Measurements from ENCODE around the gene SPHKAP. TPM values are rescaled to one million over a fixed set of nuclear protein-coding genes. Genes with fewer than 3 reads are reported as not detected.

SPHKAP gene
- total RNA-seq, 4 donors from 2014 or later: 0.08 to 0.48 TPM; not detected in 2

DNA sequence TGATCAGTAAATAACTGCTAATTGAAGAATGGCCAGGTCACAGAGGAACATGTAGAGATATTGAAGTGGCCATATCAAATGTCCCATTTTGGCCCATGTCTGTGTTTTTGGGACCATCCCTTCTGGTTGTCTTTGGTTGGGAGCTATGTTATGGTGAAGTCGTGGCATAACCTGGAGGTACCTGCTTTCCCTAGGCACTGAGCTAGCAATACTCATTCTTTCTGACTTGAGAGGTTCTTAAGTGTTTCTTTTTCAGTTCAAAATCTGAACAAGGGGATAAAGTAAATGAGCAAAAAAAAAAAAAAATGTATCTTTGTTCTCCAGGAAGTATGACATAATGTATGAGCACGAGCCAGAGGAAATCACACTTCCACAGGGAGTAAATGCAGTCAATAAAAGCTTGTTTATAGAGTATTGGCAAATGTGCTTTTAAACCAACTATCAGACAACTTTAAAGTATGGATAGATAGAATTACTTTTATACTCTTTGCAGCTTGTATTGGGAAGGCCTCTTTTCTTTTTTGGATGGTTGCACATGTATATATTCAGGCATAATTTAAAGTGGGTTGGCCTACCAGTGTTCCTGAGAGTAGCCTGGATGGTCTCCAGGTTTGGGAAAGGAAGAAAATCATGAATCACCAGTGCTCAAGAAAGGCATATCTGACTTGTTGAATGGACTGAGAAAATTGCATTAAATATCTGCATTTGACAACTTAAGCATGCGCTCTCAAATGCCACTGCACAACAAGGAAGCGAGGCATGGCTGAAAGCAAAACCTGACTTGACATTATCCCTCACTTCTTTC is 125.0 kb downstream of the SPHKAP start:
- H3K27ac ChIP-seq: no peak overlapping the region
- no peak for TF ChIP-seq POLR2A (IDR thresholded peaks at IDR 0.05)
- no peaks in the 10 kb centered on the region for H3K9me3 ChIP-seq
- no peak for DNase-seq (ENCODE audit: low spot score in 2 of 2)
- H3K36me3 ChIP-seq: no peaks in the 10 kb centered on the region
- H3K4me3 ChIP-seq: no peak overlapping the region
- no peaks in the 10 kb centered on the region for H3K4me1 ChIP-seq
- WGBS: 68% methylated on average over 4 of the region's 4 CpGs
- H3K27me3 ChIP-seq: no peaks in the 10 kb centered on the region

DNA sequence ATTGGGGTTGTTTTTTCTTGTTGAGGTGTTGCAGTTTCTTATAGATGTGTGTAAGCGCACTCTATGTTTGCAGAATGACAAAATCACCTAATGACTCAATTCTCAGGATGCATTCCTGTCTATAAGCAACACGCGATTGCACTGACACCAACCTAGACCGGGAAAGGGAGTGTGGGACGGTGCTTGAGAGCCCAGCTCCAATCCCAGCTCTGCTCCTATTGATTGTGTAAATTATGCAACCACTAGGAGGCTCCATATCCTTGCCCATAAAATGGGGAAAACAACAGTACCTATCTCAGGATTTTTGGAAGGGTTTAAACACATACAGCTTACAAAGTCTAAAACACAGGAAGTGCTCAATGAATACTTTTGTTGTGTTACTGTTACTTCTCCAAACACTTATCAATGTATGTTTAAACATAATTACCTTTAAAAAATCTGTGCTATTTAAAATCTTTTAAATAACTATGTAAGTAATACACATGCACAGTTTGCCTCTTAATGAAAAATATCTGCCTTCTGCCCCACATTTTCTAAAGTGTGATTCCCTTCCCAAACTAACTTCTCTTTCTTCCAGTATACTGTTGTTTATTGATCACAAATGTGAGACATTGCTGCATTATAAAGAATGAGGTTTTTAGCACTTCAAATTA is 132.5 kb downstream of the SPHKAP start:
- 20% methylated on average over 5 of the region's 5 CpGs for WGBS
- TF ChIP-seq, protein P1, sequence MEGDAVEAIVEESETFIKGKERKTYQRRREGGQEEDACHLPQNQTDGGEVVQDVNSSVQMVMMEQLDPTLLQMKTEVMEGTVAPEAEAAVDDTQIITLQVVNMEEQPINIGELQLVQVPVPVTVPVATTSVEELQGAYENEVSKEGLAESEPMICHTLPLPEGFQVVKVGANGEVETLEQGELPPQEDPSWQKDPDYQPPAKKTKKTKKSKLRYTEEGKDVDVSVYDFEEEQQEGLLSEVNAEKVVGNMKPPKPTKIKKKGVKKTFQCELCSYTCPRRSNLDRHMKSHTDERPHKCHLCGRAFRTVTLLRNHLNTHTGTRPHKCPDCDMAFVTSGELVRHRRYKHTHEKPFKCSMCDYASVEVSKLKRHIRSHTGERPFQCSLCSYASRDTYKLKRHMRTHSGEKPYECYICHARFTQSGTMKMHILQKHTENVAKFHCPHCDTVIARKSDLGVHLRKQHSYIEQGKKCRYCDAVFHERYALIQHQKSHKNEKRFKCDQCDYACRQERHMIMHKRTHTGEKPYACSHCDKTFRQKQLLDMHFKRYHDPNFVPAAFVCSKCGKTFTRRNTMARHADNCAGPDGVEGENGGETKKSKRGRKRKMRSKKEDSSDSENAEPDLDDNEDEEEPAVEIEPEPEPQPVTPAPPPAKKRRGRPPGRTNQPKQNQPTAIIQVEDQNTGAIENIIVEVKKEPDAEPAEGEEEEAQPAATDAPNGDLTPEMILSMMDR (IDR thresholded peaks at IDR 0.05): peak in 1 of 2 donors; percentile 13
- no peak for TF ChIP-seq POLR2A (IDR thresholded peaks at IDR 0.05)
- Histone ChIP-seq H3K27ac (no peak overlapping the region), H3K4me1 (no peaks in the 10 kb centered on the region), H3K4me3 (no peak overlapping the region), H3K36me3 (no peaks in the 10 kb centered on the region), H3K27me3 (no peaks in the 10 kb centered on the region), H3K9me3 (no peaks in the 10 kb centered on the region)
- no peak for DNase-seq (ENCODE audit: low spot score in 2 of 2)

DNA sequence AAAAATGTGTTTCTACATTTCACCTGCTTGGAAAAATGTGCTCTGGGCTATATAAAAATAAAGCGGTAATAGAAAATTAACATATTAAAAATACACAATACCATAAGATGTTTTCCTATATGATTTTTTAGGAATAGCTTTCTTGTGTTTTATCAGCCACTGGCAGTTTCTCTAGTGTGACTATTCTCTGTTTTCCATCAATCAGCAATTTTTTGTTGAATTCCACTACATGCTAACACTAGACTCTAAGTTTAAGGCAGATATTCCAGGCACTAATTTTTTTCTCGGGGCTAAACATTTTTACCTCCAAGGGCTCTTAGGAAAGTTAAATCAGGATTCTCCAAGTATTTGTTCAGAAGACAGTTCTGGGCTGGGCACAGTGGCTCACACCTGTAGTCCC is 140.5 kb downstream of the SPHKAP start:
- 84% methylated on average over 2 of the region's 2 CpGs for WGBS

DNA sequence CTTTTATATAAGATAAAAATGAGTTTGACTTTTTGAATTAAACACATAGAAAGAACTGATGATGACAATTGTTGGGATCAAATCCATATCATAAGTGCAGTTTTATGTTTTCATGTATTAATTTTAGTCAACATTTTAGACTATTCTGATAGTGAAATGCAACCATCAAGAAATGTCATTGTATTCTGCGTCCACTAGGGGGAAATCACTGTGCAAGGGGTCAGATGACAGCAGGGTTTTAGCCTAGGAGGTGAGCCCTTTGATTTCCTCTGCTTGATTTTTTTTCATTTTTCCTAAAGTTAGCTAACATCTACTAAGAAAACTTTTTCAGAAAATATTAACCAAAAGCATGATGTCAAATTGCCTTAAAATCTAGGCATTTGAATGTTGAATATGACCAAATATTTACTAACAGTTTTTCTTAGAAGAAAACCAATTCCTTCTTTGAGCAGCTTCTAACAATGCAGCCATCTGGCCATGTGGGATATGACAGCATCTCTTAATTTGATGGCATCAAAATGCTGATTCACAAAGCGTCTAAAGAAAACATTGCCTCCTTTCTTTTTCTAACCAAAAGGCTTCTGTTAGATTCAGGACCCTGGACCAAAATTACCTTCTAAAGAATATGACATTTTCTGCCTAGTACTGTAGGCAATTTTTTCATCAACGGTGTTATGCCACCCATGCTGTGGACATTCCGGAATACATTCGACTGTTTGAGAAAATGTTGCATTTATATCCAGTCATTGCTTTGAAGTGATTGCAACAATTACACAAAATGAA is 141.5 kb downstream of the SPHKAP start:
- no peak for TF ChIP-seq POLR2AphosphoS5 (IDR thresholded peaks at IDR 0.05)
- TF ChIP-seq EP300 (IDR thresholded peaks at IDR 0.05): no peak
- TF ChIP-seq, protein P1 (IDR thresholded peaks at IDR 0.05): peak in 1 of 2 donors; percentile 41
- Histone ChIP-seq H3K27me3 (no peaks in the 10 kb centered on the region), H3K9me3 (no peaks in the 10 kb centered on the region), H3K4me1 (no peaks in the 10 kb centered on the region), H3K27ac (no peak overlapping the region), H3K36me3 (no peaks in the 10 kb centered on the region), H3K4me3 (no peak overlapping the region)
- no peak for DNase-seq (ENCODE audit: low spot score in 2 of 2)
- WGBS: 68% methylated on average over 5 of the region's 5 CpGs

More for the DNA sequence above, 140.5 kb downstream of the SPHKAP start:
- Histone ChIP-seq H3K4me3 (no peak overlapping the region), H3K9me3 (no peaks in the 10 kb centered on the region), H3K27ac (no peak overlapping the region), H3K4me1 (no peaks in the 10 kb centered on the region), H3K27me3 (no peaks in the 10 kb centered on the region), H3K36me3 (no peaks in the 10 kb centered on the region)
- TF ChIP-seq EP300 (IDR thresholded peaks at IDR 0.05) (no peak), POLR2AphosphoS5 (IDR thresholded peaks at IDR 0.05) (no peak), POLR2A (IDR thresholded peaks at IDR 0.05) (no peak)
- TF ChIP-seq, protein P1 (IDR thresholded peaks at IDR 0.05): no peak
- DNase-seq (ENCODE audit: low spot score in 2 of 2): no peak

DNA sequence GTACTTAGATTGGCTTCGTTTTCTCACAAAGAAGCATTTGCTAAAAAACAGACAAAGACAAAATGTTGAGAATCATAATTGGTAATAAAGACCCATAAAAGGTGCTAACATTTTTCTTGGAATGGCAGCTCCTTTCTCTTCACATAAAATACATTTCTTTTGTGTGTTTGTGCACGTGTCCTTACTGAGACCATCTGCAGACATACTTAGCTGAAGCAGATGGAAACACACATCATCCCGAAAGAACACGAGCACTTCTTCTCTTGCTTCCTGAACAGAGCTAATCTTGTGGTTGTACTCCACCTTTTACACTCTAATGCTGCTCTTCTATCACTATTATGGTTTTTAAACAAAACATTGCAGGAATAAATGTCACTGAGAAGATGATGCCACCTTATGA is 142.5 kb downstream of the SPHKAP start:
- no peak overlapping the region for H3K27ac ChIP-seq
- H3K36me3 ChIP-seq: no peaks in the 10 kb centered on the region
- H3K4me3 ChIP-seq: no peak overlapping the region
- DNase-seq (ENCODE audit: low spot score in 2 of 2): no peak
- no peaks in the 10 kb centered on the region for H3K9me3 ChIP-seq
- no peaks in the 10 kb centered on the region for H3K27me3 ChIP-seq
- TF ChIP-seq EP300 (IDR thresholded peaks at IDR 0.05) (no peak), POLR2A (IDR thresholded peaks at IDR 0.05) (no peak), POLR2AphosphoS5 (IDR thresholded peaks at IDR 0.05) (no peak)
- TF ChIP-seq, protein P1 (IDR thresholded peaks at IDR 0.05): no peak
- 46% methylated on average over 4 of the region's 4 CpGs for WGBS
- no peaks in the 10 kb centered on the region for H3K4me1 ChIP-seq

Measured in suprapubic skin (tissue), 4 donors.